Progenitor cell of endocrine pancreas (in vitro differentiated cells): ENCODE measurements around the gene CTSH. TPM values are rescaled to one million over a fixed set of nuclear protein-coding genes. Genes with fewer than 3 reads are reported as not detected.

ENCODE experiments used
- DNase-seq: peaks from one replicate; pipeline ENCODE4 v3.0.0; 2021; ENCODE audit warnings: low spot score; ENCODE audit not compliant: unreplicated experiment
- H3K27ac Mint-ChIP-seq: 2 replicates; pipeline ENCODE4 v1.8.0; 2021; ENCODE audit warnings: mild to moderate bottlenecking, moderate library complexity, mixed read lengths
- H3K27me3 Mint-ChIP-seq: 2 replicates; pipeline ENCODE4 v1.8.0; 2021; ENCODE audit warnings: mixed read lengths
- H3K36me3 Mint-ChIP-seq: 2 replicates; pipeline ENCODE4 v1.8.0; 2022; ENCODE audit warnings: mixed read lengths; ENCODE audit not compliant: insufficient read depth
- H3K4me1 Mint-ChIP-seq: 2 replicates; pipeline ENCODE4 v1.8.0; 2021; ENCODE audit warnings: low read depth, mixed read lengths
- H3K4me3 Mint-ChIP-seq: 2 replicates; pipeline ENCODE4 v1.8.0; 2021; ENCODE audit warnings: low read depth, mild to moderate bottlenecking, moderate library complexity, mixed read lengths
- H3K9me3 Mint-ChIP-seq: 2 replicates; pipeline ENCODE4 v1.8.0; 2021; ENCODE audit warnings: low read depth, mixed read lengths
- total RNA-seq: library from RNA; stranded (reverse); gene quantifications from 2 replicates; pipeline ENCODE4 v1.2.1, GENCODE V29; 2021
- TF ChIP-seq, protein P1 (sequence below): fragments of 200-600 bp; sonication (generic); IDR thresholded peaks from one replicate; pipeline ENCODE4 v1.5.0; 2021; ENCODE audit warnings: antibody characterized with exemption, mild to moderate bottlenecking; ENCODE audit not compliant: unreplicated experiment

The CTSH gene
- total RNA-seq, 1 donor from 2014 or later: 56.4 TPM

DNA sequence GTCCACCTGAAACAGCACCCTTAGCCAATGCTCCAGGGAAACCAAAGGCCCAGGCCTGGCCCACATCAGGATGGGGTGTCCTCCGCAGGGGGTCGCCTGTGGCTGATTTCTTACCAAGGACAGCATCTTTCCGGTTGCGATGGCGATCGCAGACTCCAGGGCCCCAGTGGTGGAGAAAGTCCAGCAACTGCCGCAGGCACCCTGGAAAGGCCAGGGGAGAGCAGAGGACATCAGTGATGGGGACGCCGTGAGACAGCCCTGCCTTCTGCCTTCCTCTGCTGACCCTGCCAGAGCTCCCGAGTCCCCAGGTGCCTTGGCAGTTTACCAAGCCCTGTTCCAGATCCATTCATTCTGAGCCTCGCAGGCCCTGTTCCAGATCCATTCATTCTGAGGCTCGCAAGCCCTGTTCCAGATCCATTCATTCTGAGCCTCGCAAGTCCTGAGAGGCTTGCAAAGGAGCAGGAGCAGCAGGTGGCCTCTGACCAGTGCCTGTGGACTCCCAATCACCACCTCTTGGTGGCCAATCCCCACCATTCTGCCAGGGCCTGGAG, 12.5 kb downstream of the CTSH start:
- no peaks in the 10 kb centered on the region for H3K27me3 Mint-ChIP-seq
- H3K36me3 Mint-ChIP-seq: peaks cover 4% of the 10 kb centered on the region
- H3K27ac Mint-ChIP-seq: no peak overlapping the region
- no peak for DNase-seq
- TF ChIP-seq, protein P1, sequence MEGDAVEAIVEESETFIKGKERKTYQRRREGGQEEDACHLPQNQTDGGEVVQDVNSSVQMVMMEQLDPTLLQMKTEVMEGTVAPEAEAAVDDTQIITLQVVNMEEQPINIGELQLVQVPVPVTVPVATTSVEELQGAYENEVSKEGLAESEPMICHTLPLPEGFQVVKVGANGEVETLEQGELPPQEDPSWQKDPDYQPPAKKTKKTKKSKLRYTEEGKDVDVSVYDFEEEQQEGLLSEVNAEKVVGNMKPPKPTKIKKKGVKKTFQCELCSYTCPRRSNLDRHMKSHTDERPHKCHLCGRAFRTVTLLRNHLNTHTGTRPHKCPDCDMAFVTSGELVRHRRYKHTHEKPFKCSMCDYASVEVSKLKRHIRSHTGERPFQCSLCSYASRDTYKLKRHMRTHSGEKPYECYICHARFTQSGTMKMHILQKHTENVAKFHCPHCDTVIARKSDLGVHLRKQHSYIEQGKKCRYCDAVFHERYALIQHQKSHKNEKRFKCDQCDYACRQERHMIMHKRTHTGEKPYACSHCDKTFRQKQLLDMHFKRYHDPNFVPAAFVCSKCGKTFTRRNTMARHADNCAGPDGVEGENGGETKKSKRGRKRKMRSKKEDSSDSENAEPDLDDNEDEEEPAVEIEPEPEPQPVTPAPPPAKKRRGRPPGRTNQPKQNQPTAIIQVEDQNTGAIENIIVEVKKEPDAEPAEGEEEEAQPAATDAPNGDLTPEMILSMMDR: no peak
- no peaks in the 10 kb centered on the region for H3K9me3 Mint-ChIP-seq
- no peaks in the 10 kb centered on the region for H3K4me1 Mint-ChIP-seq
- no peak overlapping the region for H3K4me3 Mint-ChIP-seq

DNA sequence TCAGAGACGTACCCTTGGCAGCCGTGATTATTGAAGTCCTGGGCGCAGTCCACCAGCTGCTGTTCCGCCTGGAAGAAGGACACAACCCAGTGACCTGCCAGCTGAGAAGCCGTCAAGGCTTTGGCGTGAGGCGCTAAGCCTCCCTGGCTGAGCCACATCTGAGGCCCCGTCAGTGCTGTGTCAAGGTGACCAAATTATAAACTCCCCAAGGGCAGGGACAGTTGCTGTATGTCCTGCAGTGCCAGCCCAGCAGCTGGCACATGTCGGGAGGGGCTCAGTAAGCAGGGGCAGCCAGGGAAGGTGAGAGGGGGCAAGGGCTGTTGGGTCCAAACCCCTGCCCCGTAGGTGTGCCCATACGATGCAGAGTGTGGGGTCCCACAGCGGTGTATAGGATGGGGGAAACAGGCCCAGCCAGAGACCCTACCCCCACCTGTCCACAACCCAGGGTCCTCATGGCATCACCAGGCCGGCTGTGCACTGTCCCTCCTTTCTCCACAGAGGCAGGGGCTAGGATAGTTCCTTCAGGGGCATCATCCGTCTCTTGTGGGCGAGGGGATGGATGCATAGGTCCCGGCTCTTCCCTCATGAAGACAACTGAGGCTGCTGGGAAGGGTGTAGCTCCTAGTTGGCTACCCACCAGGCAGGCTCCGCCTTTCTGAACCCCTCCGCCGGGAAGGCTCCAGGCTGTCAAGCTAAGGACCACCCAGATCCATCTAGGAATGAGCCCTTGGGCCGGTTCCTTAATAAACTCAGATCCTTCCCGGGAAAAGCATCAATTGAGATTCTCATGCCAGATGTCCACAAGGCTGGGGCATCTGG, 13.2 kb downstream of the CTSH start:
- Mint-ChIP-seq H3K4me3 (no peak overlapping the region), H3K4me1 (no peaks in the 10 kb centered on the region), H3K27me3 (no peaks in the 10 kb centered on the region), H3K9me3 (no peaks in the 10 kb centered on the region), H3K27ac (no peak overlapping the region), H3K36me3 (peaks cover 6% of the 10 kb centered on the region)
- TF ChIP-seq, protein P1: no peak
- DNase-seq: no peak

DNA sequence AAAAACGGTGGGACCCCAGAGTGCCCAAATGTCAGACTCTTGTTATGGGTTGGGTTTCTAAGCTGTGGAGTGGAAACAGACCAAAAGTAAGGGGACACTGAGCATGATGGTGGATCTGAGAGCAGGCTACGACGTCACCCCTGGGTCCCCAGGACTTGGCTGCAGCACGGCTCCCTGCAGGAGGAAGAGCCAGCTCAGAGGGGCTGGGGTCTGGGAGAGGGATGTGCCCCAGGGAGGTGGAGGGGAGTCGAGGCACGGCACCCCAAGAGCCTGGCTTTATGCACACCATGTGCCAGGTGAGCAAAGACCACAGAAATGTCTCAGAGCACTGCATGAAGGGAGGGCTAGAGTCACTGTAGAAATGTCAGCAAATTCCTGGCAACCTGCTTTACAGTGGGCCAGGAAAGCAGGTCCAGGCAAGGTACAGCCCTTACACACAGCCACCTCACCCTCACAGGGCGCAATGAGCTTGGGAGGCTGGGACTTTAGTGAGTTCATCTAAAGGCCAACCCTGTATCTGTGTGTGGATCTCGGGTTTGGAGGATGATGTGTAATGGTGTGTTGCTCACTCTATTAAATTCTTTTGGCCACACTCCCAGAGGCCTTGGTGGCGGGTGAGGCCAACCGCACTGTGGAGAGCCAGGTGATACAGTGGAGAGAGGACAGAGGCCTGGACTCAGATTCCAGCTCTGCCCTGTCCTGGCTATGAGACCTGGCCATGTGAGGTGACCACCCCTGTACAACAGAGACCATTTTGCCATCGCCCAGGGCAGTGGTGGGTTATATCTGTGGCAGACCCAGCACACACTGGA, 14.1 kb downstream of the CTSH start:
- no peaks in the 10 kb centered on the region for H3K9me3 Mint-ChIP-seq
- H3K4me1 Mint-ChIP-seq: no peaks in the 10 kb centered on the region
- H3K36me3 Mint-ChIP-seq: peaks cover 6% of the 10 kb centered on the region
- TF ChIP-seq, protein P1: no peak
- no peak overlapping the region for H3K4me3 Mint-ChIP-seq
- DNase-seq: no peak
- no peaks in the 10 kb centered on the region for H3K27me3 Mint-ChIP-seq
- no peak overlapping the region for H3K27ac Mint-ChIP-seq

DNA sequence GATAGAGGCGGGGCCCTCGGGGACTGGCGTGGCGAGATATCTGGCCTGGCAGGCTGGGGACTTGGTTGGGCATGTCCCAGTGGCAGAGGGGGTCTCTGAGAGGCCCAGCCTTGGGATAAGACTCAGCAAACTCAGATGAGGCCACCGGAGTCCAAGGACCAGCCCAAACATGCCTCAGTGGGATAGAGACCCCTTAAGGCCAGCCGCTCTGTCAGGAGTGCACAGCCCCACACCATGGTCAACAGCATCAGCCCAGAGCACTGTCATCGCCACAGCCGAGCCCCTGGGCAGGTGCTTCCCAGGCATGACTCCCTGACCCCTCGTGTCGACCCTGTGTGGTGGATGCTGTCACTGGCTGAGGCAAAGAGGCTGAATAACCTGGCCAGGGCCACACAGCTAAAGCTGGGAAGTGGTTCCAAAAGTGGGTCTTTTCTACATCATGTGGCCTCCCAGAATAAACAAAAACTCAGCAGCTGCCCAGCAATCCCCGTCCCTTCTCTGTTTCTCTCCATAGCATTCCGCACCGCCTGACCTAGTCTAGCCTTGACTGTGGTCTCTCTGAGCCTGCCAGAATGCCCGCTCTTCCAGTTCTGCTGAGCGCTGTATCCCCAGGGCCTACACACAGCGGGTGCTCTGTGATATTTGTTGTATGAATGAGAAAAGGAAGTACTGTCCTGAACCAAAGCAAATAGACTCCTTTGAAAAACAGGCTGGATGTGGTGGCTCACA, 15.1 kb downstream of the CTSH start:
- peaks cover 8% of the 10 kb centered on the region for H3K36me3 Mint-ChIP-seq
- no peaks in the 10 kb centered on the region for H3K4me1 Mint-ChIP-seq
- H3K27ac Mint-ChIP-seq: peak overlapping the region; percentile 92
- no peaks in the 10 kb centered on the region for H3K27me3 Mint-ChIP-seq
- DNase-seq: no peak
- no peak overlapping the region for H3K4me3 Mint-ChIP-seq
- H3K9me3 Mint-ChIP-seq: no peaks in the 10 kb centered on the region
- TF ChIP-seq, protein P1: no peak
